GM12878 (cell line): ENCODE data around the gene IL13RA2. TPM values are rescaled to one million over a fixed set of nuclear protein-coding genes. Genes with fewer than 3 reads are reported as not detected.

Experiments
- ATAC-seq: fragments of 200-7000 bp; cut with Tn5 transposase; 3 replicates; pipeline ENCODE4 v1.9.1; 2020; ENCODE audit warnings: mild to moderate bottlenecking, moderate library complexity
- BruUV-seq: library from RNA; stranded (reverse); fragments of 400-500 nt; replicated peaks from 2 replicates; lab custom pipeline; 2021; lab: Mats Ljungman, UMichigan
- CTCF ChIA-PET: fragments of 300-600 bp; sonication (Branson Sonifier 250); formaldehyde crosslinking; extraction: SDS; loops from one replicate; lab custom pipeline; 2021; ENCODE audit warnings: inconsistent platforms; lab: Yijun Ruan, JAX
- POLR2A ChIA-PET: fragments of 350-600 bp; formaldehyde crosslinking; extraction: SDS; loops from one replicate; lab custom pipeline; 2021; ENCODE audit warnings: inconsistent platforms; lab: Charles Lee
- RAD21 ChIA-PET: fragments of 300-600 bp; sonication (Branson Sonifier 250); formaldehyde crosslinking; loops from one replicate; lab custom pipeline; 2023; ENCODE audit warnings: antibody characterized with exemption; ENCODE audit not compliant: unreplicated experiment; lab: Charles Lee
- SMC1A ChIA-PET: fragments of 300-600 bp; sonication (Branson Sonifier 250); formaldehyde crosslinking; loops from one replicate; lab custom pipeline; 2023; ENCODE audit not compliant: unreplicated experiment, uncharacterized antibody; lab: Charles Lee
- DNase-seq: peaks from one replicate; pipeline ENCODE4 v3.0.0-alpha.2; 2011; ENCODE audit warnings: low read depth, low spot score
- FAIRE-seq: peaks from 3 replicates; lab custom pipeline; 2011; peaks lifted over from hg19 to GRCh38; lab: Jason Lieb, UNC
- H2AFZ ChIP-seq: 2 replicates; pipeline ENCODE4 v1.6.0; 2011; ENCODE audit warnings: low read depth, low read length, control low read depth; ENCODE audit not compliant: control insufficient read depth
- H3K27ac ChIP-seq: 2 replicates; pipeline ENCODE4 v1.5.1; 2011; ENCODE audit warnings: control low read depth; ENCODE audit not compliant: control insufficient read depth, insufficient read depth
- H3K27me3 ChIP-seq, 2 experiments: replicated peaks in 1 of 2; 2 replicates each; pipeline versions ENCODE4 v1.6.0 to v1.6.1; 2011; ENCODE audit warnings: low read length in 1 of 2; ENCODE audit not compliant: control insufficient read depth in 2 of 2, insufficient read depth in 2 of 2
- H3K36me3 ChIP-seq, 2 experiments: 2 replicates each; pipeline ENCODE4 v1.5.1; 2011; ENCODE audit warnings: low read length in 1 of 2; ENCODE audit not compliant: control insufficient read depth in 2 of 2, insufficient read depth in 2 of 2
- H3K4me1 ChIP-seq: 2 replicates; pipeline ENCODE4 v1.6.1; 2011; ENCODE audit warnings: mild to moderate bottlenecking, low read length, moderate library complexity, mixed read lengths; ENCODE audit not compliant: control insufficient read depth, insufficient read depth
- H3K4me2 ChIP-seq: 2 replicates; pipeline ENCODE4 v1.6.0; 2011; ENCODE audit warnings: control low read depth; ENCODE audit not compliant: control insufficient read depth, insufficient read depth
- H3K4me3 ChIP-seq: fragments of 200-600 bp; sonication (generic); 2 replicates; pipeline ENCODE4 v1.5.1; 2016
- H3K79me2 ChIP-seq: 2 replicates; pipeline ENCODE4 v1.6.0; 2011; ENCODE audit warnings: low read length; ENCODE audit not compliant: control insufficient read depth, insufficient read depth
- H3K9ac ChIP-seq: 2 replicates; pipeline ENCODE4 v1.8.0; 2011; ENCODE audit warnings: low read length, control low read depth, mixed read lengths; ENCODE audit not compliant: control insufficient read depth, insufficient read depth
- H3K9me3 ChIP-seq: replicated peaks from 3 replicates; pipeline ENCODE4 v1.5.1; 2011; ENCODE audit warnings: mild to moderate bottlenecking, low read length; ENCODE audit not compliant: control insufficient read depth, insufficient read depth
- H4K20me1 ChIP-seq: 2 replicates; pipeline ENCODE4 v1.6.0; 2011; ENCODE audit not compliant: control insufficient read depth, insufficient read depth
- BMI1 ChIP-seq: fragments of 450-650 bp; IDR thresholded peaks from 2 replicates; pipeline ENCODE4 v1.6.1; 2016; ENCODE audit warnings: mild to moderate bottlenecking, moderate library complexity, borderline replicate concordance
- BRCA1 ChIP-seq: IDR thresholded peaks from 2 replicates; pipeline ENCODE4 v1.6.1; 2011; ENCODE audit warnings: low read depth, low read length, improper control_type of control experiment
- JUNB ChIP-seq: IDR thresholded peaks from 2 replicates; pipeline ENCODE4 v1.6.1; 2016; ENCODE audit warnings: antibody characterized with exemption, mild to moderate bottlenecking
- JUND ChIP-seq: IDR thresholded peaks from 2 replicates; pipeline ENCODE4 v1.6.1; 2012; ENCODE audit warnings: low read depth, mild to moderate bottlenecking, low read length, improper control_type of control experiment, moderate library complexity
- NFYB ChIP-seq: IDR thresholded peaks from 2 replicates; pipeline ENCODE4 v1.6.1; 2011; ENCODE audit warnings: low read depth, mild to moderate bottlenecking, low read length, improper control_type of control experiment, moderate library complexity; ENCODE audit not compliant: insufficient read depth
- NRF1 ChIP-seq: conservative IDR thresholded peaks from 2 replicates; pipeline ENCODE4 v1.6.1; 2011; ENCODE audit warnings: mild to moderate bottlenecking, low read depth, low read length, improper control_type of control experiment
- SREBF1 ChIP-seq: IDR thresholded peaks from 2 replicates; pipeline ENCODE4 v1.6.1; 2012; ENCODE audit warnings: mild to moderate bottlenecking, low read length
- ZNF274 ChIP-seq: IDR thresholded peaks from one replicate; pipeline ENCODE4 v1.8.0; 2011; ENCODE audit not compliant: insufficient read length, insufficient read depth
- WGBS: methylation state at CpG from one replicate; pipeline ENCODE4 v1.1.6; 2016; ENCODE audit warnings: low lambda C conversion rate; ENCODE audit not compliant: insufficient replicate concordance, insufficient coverage; ENCODE audit errors: missing lambda C conversion rate; 5-methylcytosine and 5-hydroxymethylcytosine counted together
- in situ Hi-C: fragments of 300-500 bp; cut with MboI; formaldehyde crosslinking; loops from 9 replicates; pipeline ENCODE4 v1.14.3; 2018; ENCODE audit warnings: mixed read lengths
- intact Hi-C: fragments of 100-400 bp; cut with micrococcal nuclease; formaldehyde crosslinking; loops from one replicate; pipeline ENCODE4 v1.14.2; 2022; ENCODE audit not compliant: unreplicated experiment
- polyA plus RNA-seq, 11 experiments: library from polyadenylated mRNA; depleted of rRNA in 4 of 11; unstranded in 6 of 11; stranded (reverse) in 5 of 11; fragments of >200 nt; fragmentation: Nextera tagmentation in 4 of 11; fragmentation: Illumina TruSeq in 1 of 11; extraction: Ambion mirVana in 4 of 11; extraction: Trizol in 1 of 11; gene quantifications; 1 replicate in 1 of 11; 2 replicates in 10 of 11; pipeline versions ENCODE4 v1.2.1 to v1.2.3, GENCODE V29; 2011 to 2016; ENCODE audit warnings: inconsistent platforms in 2 of 11, missing spikeins in 2 of 11, low read depth in 1 of 11
- total RNA-seq, 4 experiments: library from RNA; depleted of rRNA in 3 of 4; stranded (reverse); fragments of >200 nt in 3 of 4; fragmentation: Illumina TruSeq in 1 of 4; extraction: Trizol in 1 of 4; gene quantifications; 2 replicates each; pipeline versions ENCODE4 v1.2.1 to v1.2.3, GENCODE V29; 2013 to 2021
- TF ChIP-seq, protein P1 (sequence below): fragments of 450-650 bp; IDR thresholded peaks from 2 replicates; pipeline ENCODE4 v1.6.1; 2017; ENCODE audit warnings: mild to moderate bottlenecking
- TF ChIP-seq, protein P2 (sequence below): fragments of 450-650 bp; IDR thresholded peaks from 2 replicates; pipeline ENCODE4 v1.6.1; 2017; ENCODE audit warnings: low read depth, mild to moderate bottlenecking, moderate library complexity

Gene IL13RA2
- total and polyA plus RNA-seq, 10 of the 15 experiments (the other 5 are each of a cell fraction or from before 2014, with no cell fraction given) = 0.08 TPM; not detected in 9

DNA sequence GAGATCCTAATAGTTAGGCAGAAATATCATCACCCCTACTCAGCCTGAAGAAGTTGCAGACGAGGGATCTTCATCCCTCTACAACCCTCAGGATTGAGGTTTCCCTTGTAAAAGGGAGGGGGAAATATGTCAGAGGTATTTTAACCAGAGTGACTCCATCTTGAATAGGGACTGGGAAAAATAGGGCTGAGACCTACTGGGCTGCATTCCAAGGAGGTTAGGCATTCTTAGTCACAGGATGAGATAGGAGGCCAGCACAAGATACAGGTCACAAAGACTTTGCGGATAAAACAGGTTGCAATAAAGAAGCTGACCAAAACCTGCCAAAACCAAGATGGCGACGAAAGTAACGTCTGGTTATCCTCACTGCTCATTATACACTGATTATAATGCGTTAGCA is 17.5 kb downstream of the IL13RA2 start (continued):
- TF ChIP-seq, protein P1, sequence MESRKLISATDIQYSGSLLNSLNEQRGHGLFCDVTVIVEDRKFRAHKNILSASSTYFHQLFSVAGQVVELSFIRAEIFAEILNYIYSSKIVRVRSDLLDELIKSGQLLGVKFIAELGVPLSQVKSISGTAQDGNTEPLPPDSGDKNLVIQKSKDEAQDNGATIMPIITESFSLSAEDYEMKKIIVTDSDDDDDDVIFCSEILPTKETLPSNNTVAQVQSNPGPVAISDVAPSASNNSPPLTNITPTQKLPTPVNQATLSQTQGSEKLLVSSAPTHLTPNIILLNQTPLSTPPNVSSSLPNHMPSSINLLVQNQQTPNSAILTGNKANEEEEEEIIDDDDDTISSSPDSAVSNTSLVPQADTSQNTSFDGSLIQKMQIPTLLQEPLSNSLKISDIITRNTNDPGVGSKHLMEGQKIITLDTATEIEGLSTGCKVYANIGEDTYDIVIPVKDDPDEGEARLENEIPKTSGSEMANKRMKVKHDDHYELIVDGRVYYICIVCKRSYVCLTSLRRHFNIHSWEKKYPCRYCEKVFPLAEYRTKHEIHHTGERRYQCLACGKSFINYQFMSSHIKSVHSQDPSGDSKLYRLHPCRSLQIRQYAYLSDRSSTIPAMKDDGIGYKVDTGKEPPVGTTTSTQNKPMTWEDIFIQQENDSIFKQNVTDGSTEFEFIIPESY = no peak
- no peak for TF ChIP-seq BRCA1
- TF ChIP-seq NFYB = no peak
- TF ChIP-seq, protein P2, sequence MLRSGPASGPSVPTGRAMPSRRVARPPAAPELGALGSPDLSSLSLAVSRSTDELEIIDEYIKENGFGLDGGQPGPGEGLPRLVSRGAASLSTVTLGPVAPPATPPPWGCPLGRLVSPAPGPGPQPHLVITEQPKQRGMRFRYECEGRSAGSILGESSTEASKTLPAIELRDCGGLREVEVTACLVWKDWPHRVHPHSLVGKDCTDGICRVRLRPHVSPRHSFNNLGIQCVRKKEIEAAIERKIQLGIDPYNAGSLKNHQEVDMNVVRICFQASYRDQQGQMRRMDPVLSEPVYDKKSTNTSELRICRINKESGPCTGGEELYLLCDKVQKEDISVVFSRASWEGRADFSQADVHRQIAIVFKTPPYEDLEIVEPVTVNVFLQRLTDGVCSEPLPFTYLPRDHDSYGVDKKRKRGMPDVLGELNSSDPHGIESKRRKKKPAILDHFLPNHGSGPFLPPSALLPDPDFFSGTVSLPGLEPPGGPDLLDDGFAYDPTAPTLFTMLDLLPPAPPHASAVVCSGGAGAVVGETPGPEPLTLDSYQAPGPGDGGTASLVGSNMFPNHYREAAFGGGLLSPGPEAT = no peak
- TF ChIP-seq SREBF1 = no peak

DNA sequence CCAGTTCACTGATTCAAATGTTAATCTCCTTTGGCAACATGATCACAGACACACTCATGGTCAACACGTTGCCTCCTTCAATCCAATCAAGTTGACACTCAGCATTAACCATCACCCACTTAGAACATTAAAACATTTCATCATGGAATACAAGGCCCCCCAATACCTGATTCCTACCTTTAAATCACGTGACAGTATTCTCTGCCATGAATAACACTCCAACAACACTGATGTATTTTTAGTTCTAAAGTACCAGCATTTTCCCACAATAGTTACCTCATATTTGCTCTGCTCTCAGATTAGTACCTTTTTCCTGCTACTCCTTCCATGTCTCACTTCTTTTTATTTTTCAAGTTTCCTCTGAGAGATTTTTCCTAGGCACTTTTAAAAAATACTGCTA is 19.6 kb downstream of the IL13RA2 start:
- Histone ChIP-seq H3K4me3 (no peak overlapping the region), H2AFZ (no peak overlapping the region), H3K27ac (no peak overlapping the region), H3K4me1 (no peaks in the 10 kb centered on the region), H3K4me2 (no peak overlapping the region), H3K79me2 (no peaks in the 10 kb centered on the region), H3K9me3 (no peaks in the 10 kb centered on the region), H3K36me3 (no peaks in the 10 kb centered on the region), H4K20me1 (no peaks in the 10 kb centered on the region), H3K27me3 (no peaks in the 10 kb centered on the region), H3K9ac (no peak overlapping the region)
- FAIRE-seq (no peak), ATAC-seq (no peak), DNase-seq (no peak)
- no peak for TF ChIP-seq BMI1
- TF ChIP-seq NRF1 = no peak
- no peak for TF ChIP-seq ZNF274
- TF ChIP-seq JUND = no peak
- TF ChIP-seq JUNB = no peak
- ChIA-PET POLR2A (no interaction called here), SMC1A (no interaction called here), CTCF (no interaction called here), RAD21 (no interaction called here)
- in situ Hi-C loops = no loop called here
- no TSS peak for BruUV-seq
- 0% methylated on average over 2 of the region's 2 CpGs for WGBS
- intact Hi-C loops = no loop called here
